K562 (cell line): ENCODE measurements around the gene LSS. TPM values are rescaled to one million over a fixed set of nuclear protein-coding genes. Genes with fewer than 3 reads are reported as not detected.

Source experiments
- CXXC5 ChIP-seq: fragments of 250-450 bp; sonication (Bioruptor Pico); IDR thresholded peaks from 2 replicates; pipeline ENCODE4 v1.8.0; 2022; ENCODE audit warnings: inconsistent platforms, mild to moderate bottlenecking, moderate library complexity
- NR4A1 ChIP-seq, 2 experiments: fragments of 250-450 bp in 1 of 2; fragments of 450-650 bp in 1 of 2; sonication (Bioruptor Pico) in 1 of 2; IDR thresholded peaks; 2 replicates each; pipeline versions ENCODE4 v1.4.0 to v1.6.1; 2016 to 2020; ENCODE audit warnings: mild to moderate bottlenecking in 2 of 2, missing compliant biosample characterization in 1 of 2, missing genetic modification characterization in 1 of 2, moderate library complexity in 1 of 2
- PRMT5 ChIP-seq: sonication (generic); formaldehyde crosslinking; IDR thresholded peaks from 2 replicates; pipeline ENCODE4 v1.5.0; 2020; ENCODE audit warnings: missing genetic modification reagents
- PYGO2 ChIP-seq: fragments of 450-650 bp; IDR thresholded peaks from 2 replicates; pipeline ENCODE4 v1.6.1; 2016; ENCODE audit warnings: mild to moderate bottlenecking, missing genetic modification characterization, moderate library complexity, missing compliant biosample characterization
- SAFB ChIP-seq: fragments of 200-400 bp; formaldehyde crosslinking; IDR thresholded peaks from 2 replicates; pipeline ENCODE4 v1.6.1; 2017; ENCODE audit warnings: low read depth, low read length, borderline replicate concordance
- TCF7 ChIP-seq: sonication (generic); IDR thresholded peaks from 2 replicates; pipeline ENCODE4 v1.6.1; 2016; ENCODE audit warnings: antibody characterized with exemption, borderline replicate concordance
- THAP12 ChIP-seq: fragments of 250-450 bp; sonication (Bioruptor Pico); IDR thresholded peaks from 2 replicates; pipeline ENCODE4 v1.9.0; 2021; ENCODE audit warnings: mild to moderate bottlenecking, inconsistent platforms
- ZC3H4 ChIP-seq: sonication (generic); formaldehyde crosslinking; IDR thresholded peaks from 2 replicates; pipeline ENCODE4 v1.9.0; 2021; ENCODE audit warnings: missing genetic modification reagents, borderline replicate concordance
- ZEB2 ChIP-seq: fragments of 450-650 bp; IDR thresholded peaks from 2 replicates; pipeline ENCODE4 v1.6.1; 2016
- ZNF274 ChIP-seq: IDR thresholded peaks from 2 replicates; pipeline ENCODE4 v1.6.1; 2011; ENCODE audit warnings: low read depth, mild to moderate bottlenecking, low read length, moderate library complexity, borderline replicate concordance
- ZNF282 ChIP-seq: sonication (generic); formaldehyde crosslinking; IDR thresholded peaks from 2 replicates; pipeline ENCODE4 v1.8.1; 2023; ENCODE audit warnings: missing genetic modification reagents
- ZNF583 ChIP-seq: fragments of 250-450 bp; sonication (Bioruptor Pico); IDR thresholded peaks from 2 replicates; pipeline ENCODE4 v1.4.0; 2020
- polyA plus RNA-seq, 8 experiments: library from polyadenylated mRNA; depleted of rRNA in 4 of 8; stranded (reverse) in 5 of 8; unstranded in 3 of 8; fragments of >200 nt; fragmentation: Nextera tagmentation in 2 of 8; fragmentation: Illumina TruSeq in 1 of 8; extraction: Ambion mirVana in 2 of 8; extraction: Trizol in 1 of 8; gene quantifications; 2 replicates each; pipeline versions ENCODE4 v1.2.1 to v1.2.3, GENCODE V29; 2011 to 2014; ENCODE audit warnings: inconsistent platforms in 1 of 8, missing spikeins in 1 of 8
- total RNA-seq, 7 experiments: library from RNA; depleted of rRNA in 6 of 7; stranded (reverse); fragments of >200 nt in 6 of 7; fragmentation: Illumina TruSeq in 2 of 7; extraction: Trizol in 2 of 7; gene quantifications; 2 replicates each; pipeline versions ENCODE4 v1.2.1 to v1.2.3, GENCODE V29; 2011 to 2021; ENCODE audit warnings: low replicate concordance in 1 of 7
- TF ChIP-seq, protein P1 (sequence below), 2 experiments: fragments of 450-650 bp; conservative IDR thresholded peaks; 2 replicates each; pipeline ENCODE4 v1.6.1; 2017; ENCODE audit warnings: mild to moderate bottlenecking in 2 of 2, moderate library complexity in 2 of 2
- TF ChIP-seq, protein P2 (sequence below): sonication (generic); formaldehyde crosslinking; IDR thresholded peaks from 2 replicates; pipeline ENCODE4 v1.8.0; 2023; ENCODE audit warnings: missing genetic modification reagents, mild to moderate bottlenecking, borderline replicate concordance

The LSS gene
- total and polyA plus RNA-seq, 9 of the 15 experiments (the other 6 are each of a cell fraction or from before 2014, with no cell fraction given) = 2.2 to 89.5 (median 37.4) TPM

GRCh38 chr21:46228345-46229051 is at the start of gene LSS (continued):
- peak; percentile 81; the same call in 1 of the 2 replicates for TF ChIP-seq THAP12 (CRISPR knock-in tag)
- no peak for TF ChIP-seq PYGO2 (tag)
- TF ChIP-seq PRMT5 (CRISPR knock-in tag) = no peak
- TF ChIP-seq SAFB = no peak; the same call in 1 of the 2 replicates
- TF ChIP-seq, protein P1, sequence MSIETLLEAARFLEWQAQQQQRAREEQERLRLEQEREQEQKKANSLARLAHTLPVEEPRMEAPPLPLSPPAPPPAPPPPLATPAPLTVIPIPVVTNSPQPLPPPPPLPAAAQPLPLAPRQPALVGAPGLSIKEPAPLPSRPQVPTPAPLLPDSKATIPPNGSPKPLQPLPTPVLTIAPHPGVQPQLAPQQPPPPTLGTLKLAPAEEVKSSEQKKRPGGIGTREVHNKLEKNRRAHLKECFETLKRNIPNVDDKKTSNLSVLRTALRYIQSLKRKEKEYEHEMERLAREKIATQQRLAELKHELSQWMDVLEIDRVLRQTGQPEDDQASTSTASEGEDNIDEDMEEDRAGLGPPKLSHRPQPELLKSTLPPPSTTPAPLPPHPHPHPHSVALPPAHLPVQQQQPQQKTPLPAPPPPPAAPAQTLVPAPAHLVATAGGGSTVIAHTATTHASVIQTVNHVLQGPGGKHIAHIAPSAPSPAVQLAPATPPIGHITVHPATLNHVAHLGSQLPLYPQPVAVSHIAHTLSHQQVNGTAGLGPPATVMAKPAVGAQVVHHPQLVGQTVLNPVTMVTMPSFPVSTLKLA (conservative IDR thresholded peaks at IDR 0.05) = peak; percentile 59 to 82
- TF ChIP-seq, protein P2, sequence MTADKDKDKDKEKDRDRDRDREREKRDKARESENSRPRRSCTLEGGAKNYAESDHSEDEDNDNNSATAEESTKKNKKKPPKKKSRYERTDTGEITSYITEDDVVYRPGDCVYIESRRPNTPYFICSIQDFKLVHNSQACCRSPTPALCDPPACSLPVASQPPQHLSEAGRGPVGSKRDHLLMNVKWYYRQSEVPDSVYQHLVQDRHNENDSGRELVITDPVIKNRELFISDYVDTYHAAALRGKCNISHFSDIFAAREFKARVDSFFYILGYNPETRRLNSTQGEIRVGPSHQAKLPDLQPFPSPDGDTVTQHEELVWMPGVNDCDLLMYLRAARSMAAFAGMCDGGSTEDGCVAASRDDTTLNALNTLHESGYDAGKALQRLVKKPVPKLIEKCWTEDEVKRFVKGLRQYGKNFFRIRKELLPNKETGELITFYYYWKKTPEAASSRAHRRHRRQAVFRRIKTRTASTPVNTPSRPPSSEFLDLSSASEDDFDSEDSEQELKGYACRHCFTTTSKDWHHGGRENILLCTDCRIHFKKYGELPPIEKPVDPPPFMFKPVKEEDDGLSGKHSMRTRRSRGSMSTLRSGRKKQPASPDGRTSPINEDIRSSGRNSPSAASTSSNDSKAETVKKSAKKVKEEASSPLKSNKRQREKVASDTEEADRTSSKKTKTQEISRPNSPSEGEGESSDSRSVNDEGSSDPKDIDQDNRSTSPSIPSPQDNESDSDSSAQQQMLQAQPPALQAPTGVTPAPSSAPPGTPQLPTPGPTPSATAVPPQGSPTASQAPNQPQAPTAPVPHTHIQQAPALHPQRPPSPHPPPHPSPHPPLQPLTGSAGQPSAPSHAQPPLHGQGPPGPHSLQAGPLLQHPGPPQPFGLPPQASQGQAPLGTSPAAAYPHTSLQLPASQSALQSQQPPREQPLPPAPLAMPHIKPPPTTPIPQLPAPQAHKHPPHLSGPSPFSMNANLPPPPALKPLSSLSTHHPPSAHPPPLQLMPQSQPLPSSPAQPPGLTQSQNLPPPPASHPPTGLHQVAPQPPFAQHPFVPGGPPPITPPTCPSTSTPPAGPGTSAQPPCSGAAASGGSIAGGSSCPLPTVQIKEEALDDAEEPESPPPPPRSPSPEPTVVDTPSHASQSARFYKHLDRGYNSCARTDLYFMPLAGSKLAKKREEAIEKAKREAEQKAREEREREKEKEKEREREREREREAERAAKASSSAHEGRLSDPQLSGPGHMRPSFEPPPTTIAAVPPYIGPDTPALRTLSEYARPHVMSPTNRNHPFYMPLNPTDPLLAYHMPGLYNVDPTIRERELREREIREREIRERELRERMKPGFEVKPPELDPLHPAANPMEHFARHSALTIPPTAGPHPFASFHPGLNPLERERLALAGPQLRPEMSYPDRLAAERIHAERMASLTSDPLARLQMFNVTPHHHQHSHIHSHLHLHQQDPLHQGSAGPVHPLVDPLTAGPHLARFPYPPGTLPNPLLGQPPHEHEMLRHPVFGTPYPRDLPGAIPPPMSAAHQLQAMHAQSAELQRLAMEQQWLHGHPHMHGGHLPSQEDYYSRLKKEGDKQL = 0 out of 2 replicates have a peak, but pooled peaks have one; percentile 73
- TF ChIP-seq ZNF282 = no peak; the same call in 1 of the 2 replicates
- TF ChIP-seq TCF7 = peak; percentile 25; the same call in 1 of the 2 replicates
- no peak for TF ChIP-seq ZNF274
- no peak for TF ChIP-seq ZEB2
- no peak for TF ChIP-seq ZC3H4 (CRISPR knock-in tag)
- no peak for TF ChIP-seq ZNF583 (CRISPR knock-in tag)
- TF ChIP-seq CXXC5 = peak; percentile 71
- peak; percentile 85; the same call in 1 of the 2 replicates for TF ChIP-seq NR4A1 (CRISPR knock-in tag; IDR thresholded peaks at IDR 0.05)
- TF ChIP-seq NR4A1 (tag; IDR thresholded peaks at IDR 0.05) = 0 out of 2 replicates have a peak, but pooled peaks have one; percentile 34
